PFSK-1 (cell line): ENCODE measurements around the gene CYP2A6.

Experiments
- FOXP2 ChIP-seq: optimal IDR thresholded peaks from 2 replicates; pipeline ENCODE3; 2011; ENCODE audit warnings: borderline replicate concordance, control low read depth, inconsistent platforms; ENCODE audit not compliant: insufficient read depth; ENCODE audit errors: extremely low read length, extremely low read depth
- POLR2AphosphoS5 ChIP-seq: IDR thresholded peaks from 2 replicates; pipeline ENCODE4 v1.6.1; 2012; ENCODE audit warnings: low read depth, mild to moderate bottlenecking, control low read depth, low read length, moderate library complexity
- REST ChIP-seq, 2 experiments: IDR thresholded peaks; 2 replicates each; pipeline versions ENCODE4 v1.6.1 to v1.8.0; 2011 to 2012; ENCODE audit warnings: low read depth in 2 of 2, low read length in 2 of 2, control low read depth in 1 of 2, inconsistent platforms in 1 of 2, mild to moderate bottlenecking in 1 of 2, moderate library complexity in 1 of 2; ENCODE audit not compliant: insufficient read depth in 1 of 2
- SIN3A ChIP-seq: IDR thresholded peaks from 2 replicates; pipeline ENCODE4 v1.6.1; 2012; ENCODE audit warnings: mild to moderate bottlenecking, low read length, moderate library complexity, borderline replicate concordance; ENCODE audit not compliant: insufficient read depth
- TAF1 ChIP-seq: IDR thresholded peaks from 2 replicates; pipeline ENCODE4 v1.6.1; 2012; ENCODE audit warnings: low read length, control low read depth, borderline replicate concordance; ENCODE audit not compliant: insufficient read depth

Gene CYP2A6

DNA sequence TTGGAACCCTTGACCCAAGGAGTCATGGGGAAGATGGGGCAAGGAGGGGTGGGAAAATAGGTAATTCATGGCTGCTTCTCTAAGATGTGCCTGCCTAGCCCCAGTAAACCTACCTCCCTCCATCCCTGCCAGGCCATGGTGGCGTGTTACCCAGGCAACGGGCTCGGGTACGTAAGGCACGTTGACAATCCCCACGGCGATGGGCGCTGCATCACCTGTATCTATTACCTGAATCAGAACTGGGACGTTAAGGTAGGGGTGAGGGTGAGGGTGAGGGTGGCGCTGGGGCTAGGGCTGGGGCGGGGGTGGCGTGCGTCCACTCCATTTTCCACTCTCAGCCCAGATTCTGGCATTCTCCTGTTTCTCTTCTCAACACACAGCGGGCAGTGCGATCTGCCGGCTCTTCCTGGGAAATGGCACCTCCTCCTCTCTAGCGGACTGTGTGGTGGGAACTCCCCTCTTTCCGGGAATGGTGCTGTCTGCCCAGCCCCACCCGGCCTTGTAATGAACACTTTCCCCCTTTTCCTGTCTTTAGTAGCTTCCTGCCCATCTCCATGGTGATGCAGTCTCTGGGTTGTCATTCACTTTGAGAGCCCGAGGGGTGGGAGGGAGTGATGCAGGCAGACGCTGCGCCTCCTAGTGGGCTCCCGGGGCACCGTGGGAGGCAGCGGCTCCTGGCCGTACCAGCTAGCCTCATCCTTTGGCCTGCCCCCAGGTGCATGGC, 43.7 kb downstream of the CYP2A6 start:
- peak; percentile 76 for TF ChIP-seq SIN3A
- no peak; a peak in 1 of 4 replicates for TF ChIP-seq REST (IDR thresholded peaks at IDR 0.05; ENCODE audit: insufficient read depth in 1 of 2, low read depth in 2 of 2, low read length in 2 of 2)
- TF ChIP-seq FOXP2, result peak; percentile 80
- TF ChIP-seq TAF1, result peak; percentile 64; the same call in 1 of the 2 replicates
- TF ChIP-seq POLR2AphosphoS5, result peak; percentile 57; the same call in 1 of the 2 replicates

DNA sequence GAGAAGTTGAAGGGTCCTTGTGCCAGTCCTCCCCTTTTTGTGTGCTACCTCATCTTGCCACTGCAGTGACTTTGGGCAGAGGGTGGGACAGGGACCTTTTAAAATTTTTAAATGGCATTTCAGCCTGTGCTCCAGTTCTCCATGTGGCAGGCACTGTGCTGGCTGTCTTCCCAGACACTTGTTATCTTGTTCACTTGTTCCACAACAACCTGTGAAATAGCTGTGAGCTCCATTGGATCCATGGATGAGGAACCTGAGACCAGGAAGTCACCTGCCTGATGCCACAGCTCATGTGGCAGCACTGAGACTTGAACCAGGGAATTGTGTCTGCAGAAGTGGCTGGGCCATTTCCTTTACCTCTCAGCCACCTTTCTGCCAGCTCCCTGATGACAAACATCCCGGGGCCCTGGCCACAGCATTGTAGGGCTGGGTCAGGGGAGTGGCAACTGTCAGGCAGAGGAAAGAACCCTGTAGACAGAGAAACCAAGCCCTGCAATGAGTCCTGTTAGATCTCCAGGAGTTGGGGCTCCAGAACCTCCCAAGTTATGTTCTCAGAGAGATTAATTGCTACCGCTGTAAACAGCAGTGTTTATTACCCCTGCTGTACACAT, 44.9 kb downstream of the CYP2A6 start:
- no peak for TF ChIP-seq POLR2AphosphoS5
- no peak for TF ChIP-seq SIN3A
- no peak for TF ChIP-seq REST (IDR thresholded peaks at IDR 0.05; ENCODE audit: insufficient read depth in 1 of 2, low read depth in 2 of 2, low read length in 2 of 2)
- no peak for TF ChIP-seq TAF1
- TF ChIP-seq FOXP2, result no peak

GRCh38 chr19:40804783-40805242, 45.4 kb downstream of the CYP2A6 start:
- TF ChIP-seq POLR2AphosphoS5, result no peak
- no peak for TF ChIP-seq FOXP2
- no peak for TF ChIP-seq REST (IDR thresholded peaks at IDR 0.05; ENCODE audit: insufficient read depth in 1 of 2, low read depth in 2 of 2, low read length in 2 of 2)
- no peak for TF ChIP-seq SIN3A
- TF ChIP-seq TAF1, result no peak

- no peak for TF ChIP-seq REST (IDR thresholded peaks at IDR 0.05; ENCODE audit: insufficient read depth in 1 of 2, low read depth in 2 of 2, low read length in 2 of 2)
- no peak for TF ChIP-seq FOXP2
- no peak for TF ChIP-seq TAF1
- TF ChIP-seq POLR2AphosphoS5, result no peak
- no peak for TF ChIP-seq SIN3A
These were observed 46.1 kb downstream of the CYP2A6 start for GRCh38 chr19:40803857-40804782.
